ENCODE data around the gene STIM2. TPM values are rescaled to one million over a fixed set of nuclear protein-coding genes. Genes with fewer than 3 reads are reported as not detected.

Gene STIM2
- total RNA-seq, 2 donors from 2014 or later, result 34.4 to 44.2 TPM

DNA sequence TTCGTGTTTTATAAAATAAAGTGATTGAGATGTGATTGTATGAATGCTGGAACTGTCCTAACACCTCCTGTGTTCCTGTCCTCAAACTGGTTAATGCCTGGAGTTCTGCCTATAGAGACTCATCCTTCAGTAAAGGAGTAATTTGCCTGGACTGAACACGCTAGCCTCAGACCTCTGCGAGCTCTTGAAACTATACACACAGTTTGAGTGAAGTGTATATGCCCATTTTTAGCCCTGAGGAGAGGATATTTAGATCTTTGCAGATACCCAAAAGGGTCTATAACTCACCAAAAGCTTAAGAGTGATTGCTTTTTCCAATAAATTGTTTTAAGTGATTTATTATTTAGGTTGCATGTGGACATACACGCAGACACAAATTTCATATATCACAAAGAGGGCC is 29.9 kb upstream of the STIM2 start:
- no peaks in the 10 kb centered on the region for H3K9me3 ChIP-seq
- intact Hi-C loops (cut with DNase I), result no loop called here

DNA sequence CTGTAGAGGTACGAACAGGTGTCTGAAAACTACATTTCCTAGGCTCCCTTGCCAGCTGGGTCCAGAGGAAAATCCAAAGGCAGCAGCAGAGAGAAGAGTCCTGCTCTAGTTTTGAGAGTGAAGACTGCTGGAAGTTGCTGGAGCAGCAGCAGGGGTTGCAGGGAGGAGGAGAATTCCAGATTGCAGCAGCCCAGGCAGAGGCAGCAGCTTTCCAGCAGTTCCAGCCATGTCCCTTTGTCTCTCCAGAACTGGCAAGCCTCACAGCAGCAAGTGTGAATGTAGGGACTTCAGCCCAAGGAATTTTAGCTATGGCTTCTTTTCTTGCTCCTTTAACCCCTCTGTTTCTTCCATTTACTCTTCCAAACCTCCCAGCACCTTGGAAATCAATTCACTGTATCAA is 24.1 kb upstream of the STIM2 start:
- WGBS, result 91% methylated on average over 1 of the region's 1 CpG
- Histone ChIP-seq H3K4me3 (no peak overlapping the region), H3K9me3 (no peaks in the 10 kb centered on the region), H3K27ac (no peak overlapping the region), H3K4me1 (replicated peaks) (no peaks in the 10 kb centered on the region), H3K36me3 (no peaks in the 10 kb centered on the region), H3K27me3 (replicated peaks; ENCODE audit: insufficient read depth) (no peaks in the 10 kb centered on the region)
- TF ChIP-seq POLR2AphosphoS5 (IDR thresholded peaks at IDR 0.05), result no peak
- no peak for TF ChIP-seq POLR2A (IDR thresholded peaks at IDR 0.05)
- TF ChIP-seq, protein P1, sequence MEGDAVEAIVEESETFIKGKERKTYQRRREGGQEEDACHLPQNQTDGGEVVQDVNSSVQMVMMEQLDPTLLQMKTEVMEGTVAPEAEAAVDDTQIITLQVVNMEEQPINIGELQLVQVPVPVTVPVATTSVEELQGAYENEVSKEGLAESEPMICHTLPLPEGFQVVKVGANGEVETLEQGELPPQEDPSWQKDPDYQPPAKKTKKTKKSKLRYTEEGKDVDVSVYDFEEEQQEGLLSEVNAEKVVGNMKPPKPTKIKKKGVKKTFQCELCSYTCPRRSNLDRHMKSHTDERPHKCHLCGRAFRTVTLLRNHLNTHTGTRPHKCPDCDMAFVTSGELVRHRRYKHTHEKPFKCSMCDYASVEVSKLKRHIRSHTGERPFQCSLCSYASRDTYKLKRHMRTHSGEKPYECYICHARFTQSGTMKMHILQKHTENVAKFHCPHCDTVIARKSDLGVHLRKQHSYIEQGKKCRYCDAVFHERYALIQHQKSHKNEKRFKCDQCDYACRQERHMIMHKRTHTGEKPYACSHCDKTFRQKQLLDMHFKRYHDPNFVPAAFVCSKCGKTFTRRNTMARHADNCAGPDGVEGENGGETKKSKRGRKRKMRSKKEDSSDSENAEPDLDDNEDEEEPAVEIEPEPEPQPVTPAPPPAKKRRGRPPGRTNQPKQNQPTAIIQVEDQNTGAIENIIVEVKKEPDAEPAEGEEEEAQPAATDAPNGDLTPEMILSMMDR (IDR thresholded peaks at IDR 0.05), result no peak
- no peak for DNase-seq (ENCODE audit: low spot score)
- intact Hi-C loops (cut with DNase I), result no loop called here

More for the DNA sequence above, 29.9 kb upstream of the STIM2 start:
- H3K4me1 ChIP-seq (replicated peaks), result no peaks in the 10 kb centered on the region
- H3K4me3 ChIP-seq, result no peak overlapping the region
- WGBS, result 96% methylated on average over 4 of the region's 4 CpGs
- DNase-seq (ENCODE audit: low spot score), result no peak
- H3K27ac ChIP-seq, result no peak overlapping the region
- TF ChIP-seq POLR2A (IDR thresholded peaks at IDR 0.05) (no peak), POLR2AphosphoS5 (IDR thresholded peaks at IDR 0.05) (no peak)
- TF ChIP-seq, protein P1 (IDR thresholded peaks at IDR 0.05), result no peak
- H3K36me3 ChIP-seq, result no peaks in the 10 kb centered on the region
- H3K27me3 ChIP-seq (replicated peaks; ENCODE audit: insufficient read depth), result no peaks in the 10 kb centered on the region

DNA sequence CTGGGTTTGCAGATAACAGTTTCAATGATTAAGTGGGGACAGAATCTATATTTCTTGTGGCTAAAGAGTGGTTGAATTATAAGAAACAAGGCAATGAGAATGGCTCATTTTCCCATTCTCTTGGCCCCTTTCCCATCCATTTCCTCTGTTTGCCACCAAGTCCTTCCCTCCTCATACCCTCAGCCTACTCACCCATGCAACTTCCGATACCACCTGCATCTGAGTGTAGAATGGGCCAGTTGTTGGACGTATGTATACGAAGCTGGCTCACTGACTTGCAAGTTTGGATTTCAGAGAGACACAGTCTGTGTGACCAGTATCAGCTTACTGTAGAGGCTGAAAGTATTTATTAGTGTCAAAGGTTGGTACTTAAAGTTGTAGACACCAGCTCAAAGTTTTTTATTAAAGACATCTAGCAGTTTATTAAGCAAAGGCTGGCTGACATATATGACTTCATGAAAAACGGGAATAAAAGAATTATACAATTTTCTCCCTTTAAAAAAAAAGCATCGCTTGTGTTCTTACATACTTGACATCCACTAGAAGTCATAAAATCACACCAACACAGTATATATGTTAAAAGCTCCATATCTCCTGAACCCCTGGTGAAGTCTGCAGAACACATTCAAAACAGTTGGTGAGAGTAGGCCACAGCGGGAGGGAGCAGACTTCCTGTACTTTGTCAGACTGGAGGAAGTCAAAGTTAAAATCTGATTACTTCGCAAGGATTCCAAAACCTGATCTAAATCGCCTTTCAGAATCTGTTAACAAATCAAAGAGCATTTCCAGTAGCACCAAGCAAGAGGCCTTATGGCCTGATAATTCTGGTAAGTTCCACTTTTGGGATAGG is 22.4 kb upstream of the STIM2 start:
- Histone ChIP-seq H3K27me3 (replicated peaks; ENCODE audit: insufficient read depth) (no peaks in the 10 kb centered on the region), H3K27ac (no peak overlapping the region), H3K4me1 (replicated peaks) (no peaks in the 10 kb centered on the region), H3K4me3 (no peak overlapping the region), H3K9me3 (no peaks in the 10 kb centered on the region), H3K36me3 (no peaks in the 10 kb centered on the region)
- intact Hi-C loops (cut with DNase I), result no loop called here
- no peak for DNase-seq (ENCODE audit: low spot score)
- TF ChIP-seq POLR2A (IDR thresholded peaks at IDR 0.05), result no peak
- no peak for TF ChIP-seq POLR2AphosphoS5 (IDR thresholded peaks at IDR 0.05)
- TF ChIP-seq, protein P1 (IDR thresholded peaks at IDR 0.05), result no peak
- 68% methylated on average over 8 of the region's 8 CpGs for WGBS

DNA sequence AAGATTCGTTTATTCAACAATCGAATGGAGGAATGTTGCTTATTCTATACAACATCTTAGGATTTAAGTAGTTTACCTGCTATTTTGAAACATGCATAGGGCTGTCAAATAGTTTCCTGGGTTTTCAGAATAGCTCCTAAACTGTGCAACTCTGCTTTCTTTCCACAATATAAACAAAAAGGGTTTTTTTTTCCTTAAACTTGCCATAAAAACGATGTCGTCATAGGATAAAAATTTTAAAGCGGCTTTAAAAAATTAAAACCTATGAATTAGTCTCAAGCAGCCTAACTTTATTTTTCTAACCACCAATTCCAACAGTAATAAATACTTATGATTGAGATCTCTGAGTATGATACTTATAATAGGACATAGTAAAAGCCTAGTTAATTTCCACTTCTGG is 21.6 kb upstream of the STIM2 start:
- Histone ChIP-seq H3K27me3 (replicated peaks; ENCODE audit: insufficient read depth) (no peaks in the 10 kb centered on the region), H3K4me1 (replicated peaks) (no peaks in the 10 kb centered on the region), H3K9me3 (no peaks in the 10 kb centered on the region), H3K27ac (no peak overlapping the region), H3K36me3 (no peaks in the 10 kb centered on the region), H3K4me3 (no peak overlapping the region)
- WGBS, result 56% methylated on average over 5 of the region's 5 CpGs
- DNase-seq (ENCODE audit: low spot score), result no peak
- intact Hi-C loops (cut with DNase I), result no loop called here
- TF ChIP-seq, protein P1 (IDR thresholded peaks at IDR 0.05), result no peak
- no peak for TF ChIP-seq POLR2A (IDR thresholded peaks at IDR 0.05)
- no peak for TF ChIP-seq POLR2AphosphoS5 (IDR thresholded peaks at IDR 0.05)

DNA sequence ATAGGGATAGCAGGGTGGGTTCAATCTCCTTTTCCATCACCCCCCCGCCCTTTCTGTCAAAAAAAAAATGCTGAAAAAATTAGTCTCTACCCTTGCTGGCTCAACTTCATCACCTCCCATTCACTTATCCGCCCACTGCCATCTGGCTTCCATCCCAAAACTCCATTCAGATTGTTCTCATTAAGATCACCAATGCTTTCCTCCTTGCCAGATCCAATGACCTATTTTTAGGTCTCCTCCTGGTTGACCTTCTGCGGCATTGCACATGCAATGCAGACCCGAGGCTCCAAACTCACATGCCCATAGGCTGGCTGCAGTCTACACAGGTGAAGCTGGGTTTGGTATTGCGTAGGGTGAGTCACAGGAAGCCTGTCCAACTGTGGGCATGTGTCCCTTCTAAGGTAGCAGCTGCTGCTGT is 21.1 kb upstream of the STIM2 start:
- H3K36me3 ChIP-seq, result no peaks in the 10 kb centered on the region
- no peak overlapping the region for H3K27ac ChIP-seq
- TF ChIP-seq POLR2AphosphoS5 (IDR thresholded peaks at IDR 0.05) (no peak), POLR2A (IDR thresholded peaks at IDR 0.05) (no peak)
- TF ChIP-seq, protein P1 (IDR thresholded peaks at IDR 0.05), result no peak
- no peaks in the 10 kb centered on the region for H3K9me3 ChIP-seq
- no peaks in the 10 kb centered on the region for H3K4me1 ChIP-seq (replicated peaks)
- 27% methylated on average over 5 of the region's 5 CpGs for WGBS
- DNase-seq (ENCODE audit: low spot score), result no peak
- intact Hi-C loops (cut with DNase I), result no loop called here
- no peaks in the 10 kb centered on the region for H3K27me3 ChIP-seq (replicated peaks; ENCODE audit: insufficient read depth)
- no peak overlapping the region for H3K4me3 ChIP-seq

Data from prostate gland (tissue), 2 donors.